MCF 10A (cell line): ENCODE results near the gene METTL21A. TPM values are rescaled to one million over a fixed set of nuclear protein-coding genes. Genes with fewer than 3 reads are reported as not detected.

Experiments used
- BruUV-seq: library from RNA; stranded (reverse); fragments of 400-500 nt; replicated peaks from 2 replicates; lab custom pipeline; 2021; lab: Mats Ljungman, UMichigan
- CTCF ChIA-PET: fragments of 300-600 bp; sonication (Branson Sonifier 250); formaldehyde crosslinking; extraction: SDS; loops from one replicate; lab custom pipeline; 2021; ENCODE audit warnings: antibody characterized with exemption, inconsistent platforms; lab: Yijun Ruan, JAX
- POLR2A ChIA-PET: fragments of 300-600, 350-650 bp; sonication (Branson Sonifier 250); formaldehyde crosslinking; extraction: SDS; loops from one replicate; lab custom pipeline; 2020; ENCODE audit warnings: antibody characterized with exemption, inconsistent platforms; lab: Yijun Ruan, JAX
- DNase-seq: peaks from one replicate; pipeline ENCODE4 v3.0.0-alpha.2; 2018; ENCODE audit not compliant: unreplicated experiment
- H3K27ac Mint-ChIP-seq: one replicate; pipeline ENCODE4 v1.8.0; 2022; ENCODE audit warnings: mild to moderate bottlenecking, low read depth, mixed read lengths; ENCODE audit not compliant: unreplicated experiment
- H3K27me3 Mint-ChIP-seq: one replicate; pipeline ENCODE4 v1.8.0; 2022; ENCODE audit warnings: mixed read lengths; ENCODE audit not compliant: insufficient read depth, unreplicated experiment
- H3K36me3 Mint-ChIP-seq: one replicate; pipeline ENCODE4 v1.8.0; 2022; ENCODE audit warnings: mild to moderate bottlenecking, moderate library complexity, mixed read lengths; ENCODE audit not compliant: insufficient read depth, unreplicated experiment
- H3K4me1 Mint-ChIP-seq: one replicate; pipeline ENCODE4 v1.8.0; 2022; ENCODE audit warnings: mixed read lengths; ENCODE audit not compliant: insufficient read depth, unreplicated experiment
- H3K4me3 Mint-ChIP-seq: one replicate; pipeline ENCODE4 v1.8.0; 2022; ENCODE audit warnings: mild to moderate bottlenecking, moderate library complexity, mixed read lengths; ENCODE audit not compliant: unreplicated experiment
- H3K9me3 Mint-ChIP-seq: one replicate; pipeline ENCODE4 v1.8.0; 2022; ENCODE audit warnings: mixed read lengths; ENCODE audit not compliant: unreplicated experiment
- CTCF ChIP-seq: fragments of 200-600 bp; IDR thresholded peaks from one replicate; pipeline ENCODE4 v1.8.0; 2022; ENCODE audit warnings: antibody characterized with exemption, mild to moderate bottlenecking; ENCODE audit not compliant: unreplicated experiment
- intact Hi-C: fragments of 100-400 bp; cut with micrococcal nuclease; formaldehyde crosslinking; loops from 2 replicates; pipeline ENCODE4 v1.14.1; 2022
- total RNA-seq: library from RNA; stranded (reverse); gene quantifications from 2 replicates; pipeline ENCODE4 v1.2.3, GENCODE V29; 2022

Gene METTL21A
- total RNA-seq, 1 experiment from 2014 or later = 8.4 TPM

GRCh38 chr2:207635468-207636200, 10.4 kb upstream of the METTL21A start:
- no TSS peak for BruUV-seq
- peaks cover 27% of the 10 kb centered on the region for H3K4me1 Mint-ChIP-seq
- H3K4me3 Mint-ChIP-seq = no peak overlapping the region
- ChIA-PET CTCF (interaction anchor here (0.6 to 4.2 kb wide), 10 partner anchors 9 to 317 kb away, joined by 3 to 26 read pairs (median 4); partner anchors contain the start of gene METTL21A), POLR2A (interaction anchor here (0.9 to 2.8 kb wide), 7 partner anchors 8 to 106 kb away, joined by 3 to 11 read pairs (median 4); partner anchors contain the start of genes CCNYL1, CREB1 and METTL21A)
- no peaks in the 10 kb centered on the region for H3K27me3 Mint-ChIP-seq
- TF ChIP-seq CTCF = no peak
- intact Hi-C loops = no loop called here
- peak; percentile 81 for DNase-seq
- H3K36me3 Mint-ChIP-seq = no peaks in the 10 kb centered on the region
- peak overlapping the region; percentile 53 for H3K27ac Mint-ChIP-seq
- H3K9me3 Mint-ChIP-seq = no peaks in the 10 kb centered on the region

DNA sequence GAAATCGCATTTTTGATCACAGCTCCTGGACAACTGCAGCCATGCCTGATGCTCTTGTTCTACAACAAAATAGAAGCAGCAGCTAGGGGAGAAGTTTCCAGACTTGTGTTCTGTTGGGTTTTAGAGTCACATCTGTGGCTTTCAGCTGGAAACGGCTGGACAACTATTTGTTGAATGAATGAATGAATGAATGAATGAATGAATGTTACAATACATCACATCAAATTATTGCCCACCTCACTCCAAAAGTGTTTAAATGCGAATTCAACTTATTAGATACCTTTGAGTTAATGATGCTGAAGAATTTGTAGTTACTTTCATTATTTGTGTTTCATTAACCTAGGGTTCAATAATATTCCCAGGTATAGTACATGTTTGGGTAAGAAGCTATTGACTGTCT, 8.5 kb upstream of the METTL21A start:
- H3K27ac Mint-ChIP-seq = no peak overlapping the region
- no TSS peak for BruUV-seq

GRCh38 chr2:207632575-207633493, 7.6 kb upstream of the METTL21A start:
- no TSS peak for BruUV-seq
- H3K27ac Mint-ChIP-seq = peak overlapping the region; percentile 61
- H3K4me1 Mint-ChIP-seq = peaks cover 35% of the 10 kb centered on the region
- H3K36me3 Mint-ChIP-seq = no peaks in the 10 kb centered on the region
- H3K27me3 Mint-ChIP-seq = no peaks in the 10 kb centered on the region
- intact Hi-C loops = no loop called here
- CTCF ChIA-PET = interaction anchor here (0.6 to 2.3 kb wide), 12 partner anchors 12 to 1421 kb away, joined by 3 to 12 read pairs (median 4); no protein-coding TSS in a partner anchor
- no peaks in the 10 kb centered on the region for H3K9me3 Mint-ChIP-seq
- POLR2A ChIA-PET = interaction anchor here (0.7 to 2.7 kb wide), 17 partner anchors 8 to 102 kb away, joined by 3 to 54 read pairs (median 6); partner anchors contain the start of genes CCNYL1, CREB1 and METTL21A
- no peak for TF ChIP-seq CTCF
- peak overlapping the region; percentile 47 for H3K4me3 Mint-ChIP-seq
- peak; percentile 92 for DNase-seq

More for the DNA sequence above, 8.5 kb upstream of the METTL21A start:
- ChIA-PET CTCF (interaction anchor here (0.7 to 2.3 kb wide), 12 partner anchors 8 to 439 kb away, joined by 3 to 12 read pairs (median 4); partner anchors contain the start of gene METTL21A), POLR2A (interaction anchor here (0.5 to 2.7 kb wide), 16 partner anchors 8 to 504 kb away, joined by 3 to 54 read pairs (median 6); partner anchors contain the start of genes CCNYL1, CREB1 and METTL21A)
- intact Hi-C loops = no loop called here
- Mint-ChIP-seq H3K36me3 (no peaks in the 10 kb centered on the region), H3K4me1 (peaks cover 35% of the 10 kb centered on the region), H3K9me3 (no peaks in the 10 kb centered on the region), H3K27me3 (no peaks in the 10 kb centered on the region), H3K4me3 (no peak overlapping the region)
- no peak for DNase-seq
- TF ChIP-seq CTCF = no peak
